Memory B cell (primary cell): ENCODE measurements around the gene HSPG2.
"Not testable (repeated sequence)": the region's sequence is repeated elsewhere in the genome, so short reads cannot be mapped to it uniquely, and the experiment has no call there.

Source experiments
- ATAC-seq: fragments of 150-1000 bp; cut with Tn5 transposase; 2 replicates; pipeline ENCODE4 v1.10.0; 2021; ENCODE audit warnings: low read depth, mild to moderate bottlenecking, moderate library complexity
- DNase-seq, 2 donors: peaks; one replicate each; pipeline ENCODE4 v3.0.0; 2022; ENCODE audit warnings: low spot score in 2 of 2
- H3K27ac Mint-ChIP-seq: one replicate; pipeline ENCODE4 v1.8.0; 2022; ENCODE audit warnings: mild to moderate bottlenecking, moderate library complexity, mixed read lengths
- H3K27me3 Mint-ChIP-seq: one replicate; pipeline ENCODE4 v1.8.0; 2022; ENCODE audit warnings: mixed read lengths
- H3K36me3 Mint-ChIP-seq: one replicate; pipeline ENCODE4 v1.8.0; 2022; ENCODE audit warnings: mild to moderate bottlenecking, mixed read lengths
- H3K4me1 Mint-ChIP-seq: one replicate; pipeline ENCODE4 v1.8.0; 2022; ENCODE audit warnings: mixed read lengths
- H3K4me3 Mint-ChIP-seq: one replicate; pipeline ENCODE4 v1.8.0; 2022; ENCODE audit warnings: mild to moderate bottlenecking, moderate library complexity, mixed read lengths
- H3K9me3 Mint-ChIP-seq: one replicate; pipeline ENCODE4 v1.8.0; 2022; ENCODE audit warnings: mixed read lengths

HSPG2 gene

DNA sequence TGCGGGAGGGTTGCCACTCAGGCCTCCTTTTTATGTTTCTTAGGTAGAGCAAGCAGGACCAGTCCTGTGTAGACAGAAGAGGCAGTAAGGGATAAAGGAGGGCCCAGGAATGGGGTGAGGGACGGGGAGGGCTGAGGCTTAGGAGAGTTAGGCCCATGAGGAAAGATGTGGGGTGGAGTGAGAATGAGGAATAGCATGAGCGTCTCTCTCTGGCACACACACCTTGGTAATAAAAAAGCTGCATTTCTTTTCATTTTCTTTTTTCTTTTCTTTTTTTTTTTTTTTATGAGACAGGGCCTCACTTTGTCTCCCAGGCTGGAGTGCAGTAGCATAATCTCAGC lies 7.6 kb upstream of the HSPG2 start:
- Mint-ChIP-seq H3K36me3 (no peaks in the 10 kb centered on the region), H3K4me3 (no peak overlapping the region), H3K27me3 (peaks cover 2% of the 10 kb centered on the region), H3K27ac (no peak overlapping the region), H3K4me1 (peaks cover 3% of the 10 kb centered on the region), H3K9me3 (no peaks in the 10 kb centered on the region)
- ATAC-seq, result no peak
- no peak for DNase-seq

DNA sequence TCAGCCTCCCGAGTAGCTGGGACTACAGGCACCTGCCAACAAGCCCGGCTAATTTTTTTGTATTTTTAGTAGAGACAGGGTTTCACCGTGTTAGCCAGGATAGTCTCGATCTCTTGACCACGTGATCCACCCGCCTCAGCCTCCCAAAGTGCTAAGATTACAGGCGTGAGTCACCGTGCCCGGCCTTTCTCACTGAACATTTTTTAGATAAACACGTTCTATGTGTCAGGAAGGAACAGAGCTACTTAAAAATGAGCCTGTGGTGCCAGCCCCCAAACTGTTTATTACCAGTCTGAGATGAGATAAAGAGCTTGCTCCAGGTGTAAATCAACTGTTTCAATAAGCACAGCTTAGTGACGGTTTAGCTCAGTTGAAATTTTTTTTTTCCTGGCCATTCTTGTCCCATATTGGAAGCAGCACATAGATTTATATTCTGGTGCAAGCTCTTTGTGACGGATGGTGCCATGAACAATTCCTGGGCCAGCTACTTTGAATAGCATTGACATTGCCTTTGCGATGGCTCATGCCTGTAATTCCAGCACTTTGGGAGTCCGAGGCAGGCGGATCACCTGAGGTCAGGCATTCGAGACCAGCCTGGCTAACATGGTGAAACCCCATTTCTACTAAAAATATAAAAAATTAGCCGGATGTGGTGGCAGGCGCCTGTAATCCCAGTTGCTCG lies 6.0 kb upstream of the HSPG2 start:
- not testable (repeated sequence) for ATAC-seq, H3K36me3 Mint-ChIP-seq, H3K4me1 Mint-ChIP-seq, H3K9me3 Mint-ChIP-seq, H3K4me3 Mint-ChIP-seq, H3K27me3 Mint-ChIP-seq, H3K27ac Mint-ChIP-seq, DNase-seq

DNA sequence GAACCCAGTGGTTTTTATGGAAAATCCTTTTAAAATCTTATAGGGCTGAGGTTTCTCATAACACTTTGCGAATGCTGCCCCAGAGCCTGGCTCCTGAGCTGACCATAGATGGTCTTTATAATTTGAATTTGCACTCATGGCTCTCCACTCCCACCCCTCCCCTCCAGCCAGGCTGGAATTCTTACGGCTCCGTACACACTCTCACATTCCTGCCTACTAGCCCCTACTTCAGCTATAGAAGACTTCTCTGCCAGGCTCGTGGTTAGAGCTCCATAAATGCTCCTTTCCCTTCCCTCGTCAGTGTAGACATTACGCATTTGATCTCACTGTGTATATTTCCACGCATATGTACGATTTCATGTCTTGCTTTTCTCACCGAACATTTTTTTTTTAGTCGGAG lies 5.4 kb upstream of the HSPG2 start:
- peaks cover 7% of the 10 kb centered on the region for H3K4me1 Mint-ChIP-seq
- no peak for DNase-seq

DNA sequence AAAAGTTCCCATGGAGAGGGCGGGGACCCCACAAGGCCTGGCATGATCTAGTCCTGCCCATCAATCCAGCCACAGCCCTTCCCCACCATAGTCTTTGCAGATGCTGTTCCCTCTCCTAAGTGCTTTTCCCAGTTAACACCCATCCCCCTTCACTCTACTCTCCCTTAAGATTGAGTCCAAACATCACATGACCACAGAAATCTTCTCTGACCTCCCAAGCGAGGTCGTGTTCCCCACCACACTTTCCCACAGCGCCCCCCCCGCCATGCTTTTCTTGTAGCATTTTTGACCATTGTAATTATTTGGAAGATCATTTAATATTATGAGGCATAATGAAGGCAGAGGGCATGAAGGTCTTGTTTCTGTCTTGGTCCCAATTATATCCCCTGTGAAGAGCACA lies 4.3 kb upstream of the HSPG2 start:
- no peak for ATAC-seq
- H3K36me3 Mint-ChIP-seq, result no peaks in the 10 kb centered on the region
- DNase-seq, result no peak
- no peak overlapping the region for H3K27ac Mint-ChIP-seq
- H3K4me1 Mint-ChIP-seq, result peaks cover 7% of the 10 kb centered on the region
- no peak overlapping the region for H3K4me3 Mint-ChIP-seq
- no peaks in the 10 kb centered on the region for H3K9me3 Mint-ChIP-seq
- H3K27me3 Mint-ChIP-seq, result peaks cover 7% of the 10 kb centered on the region

More for the DNA sequence above, 5.4 kb upstream of the HSPG2 start:
- H3K9me3 Mint-ChIP-seq, result no peaks in the 10 kb centered on the region
- H3K4me3 Mint-ChIP-seq, result no peak overlapping the region
- ATAC-seq, result no peak
- H3K27me3 Mint-ChIP-seq, result peaks cover 7% of the 10 kb centered on the region
- no peaks in the 10 kb centered on the region for H3K36me3 Mint-ChIP-seq
- H3K27ac Mint-ChIP-seq, result no peak overlapping the region

DNA sequence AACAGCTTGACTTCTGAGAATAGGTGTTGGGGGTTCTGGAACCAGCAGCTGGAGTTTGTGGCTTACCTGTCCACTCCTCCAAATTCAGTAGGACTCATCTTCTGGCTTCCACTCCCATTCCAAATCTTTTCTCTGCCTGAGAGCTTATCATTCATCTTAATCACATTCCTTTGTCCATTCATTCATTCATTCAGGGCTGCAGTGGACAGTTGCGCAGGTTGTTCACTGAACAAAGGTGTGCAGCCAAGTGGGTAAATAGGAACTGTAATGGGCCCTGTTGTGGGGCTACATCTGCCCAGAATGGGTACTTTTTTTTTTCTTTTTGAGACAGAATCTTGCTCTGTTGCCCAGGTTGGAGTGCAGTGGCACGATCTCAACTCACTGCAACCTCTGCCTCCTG lies 3.4 kb upstream of the HSPG2 start:
- H3K4me3 Mint-ChIP-seq, result no peak overlapping the region
- ATAC-seq (no peak), DNase-seq (no peak)
- no peaks in the 10 kb centered on the region for H3K9me3 Mint-ChIP-seq
- H3K27ac Mint-ChIP-seq, result no peak overlapping the region
- H3K27me3 Mint-ChIP-seq, result peaks cover 10% of the 10 kb centered on the region
- H3K36me3 Mint-ChIP-seq, result no peaks in the 10 kb centered on the region
- H3K4me1 Mint-ChIP-seq, result peaks cover 11% of the 10 kb centered on the region

DNA sequence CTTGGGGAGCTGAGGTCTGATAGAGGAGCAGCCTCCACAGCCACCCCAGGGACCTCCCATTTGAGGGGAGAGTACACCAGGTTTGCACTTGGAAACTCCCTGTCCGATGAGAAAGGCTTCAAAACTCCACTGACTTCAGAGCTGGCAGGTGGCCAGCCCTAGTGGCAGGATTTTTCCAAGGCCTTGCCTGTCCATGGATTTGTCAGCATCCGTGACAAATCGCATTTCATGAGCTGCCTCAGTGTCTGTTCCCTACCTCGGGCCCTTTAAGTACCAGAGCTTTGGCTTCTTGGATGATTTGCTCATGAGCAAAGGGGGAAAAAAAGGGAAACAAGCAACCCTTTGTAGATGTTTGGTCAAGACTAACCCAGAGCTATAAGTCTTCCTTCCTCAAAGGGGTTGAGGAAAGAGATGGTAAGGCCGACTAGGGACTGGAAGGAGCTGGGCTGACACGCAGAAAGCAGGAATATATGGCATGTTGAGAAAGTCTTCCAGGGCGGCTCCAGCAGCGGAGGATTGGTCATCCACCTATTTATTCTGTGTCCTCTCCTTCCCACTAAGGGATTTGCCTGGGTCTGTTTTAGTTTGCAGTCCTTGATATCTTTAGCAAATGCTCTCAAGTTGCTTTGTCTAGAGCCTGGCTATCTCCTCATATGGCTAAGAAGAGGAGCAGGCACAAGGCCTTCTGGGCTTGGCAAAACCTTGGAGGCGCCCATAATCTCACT lies 2.7 kb upstream of the HSPG2 start:
- ATAC-seq (no peak), DNase-seq (no peak)
- Mint-ChIP-seq H3K36me3 (no peaks in the 10 kb centered on the region), H3K4me3 (no peak overlapping the region), H3K9me3 (no peaks in the 10 kb centered on the region), H3K27me3 (peaks cover 13% of the 10 kb centered on the region), H3K27ac (no peak overlapping the region), H3K4me1 (peaks cover 12% of the 10 kb centered on the region)

DNA sequence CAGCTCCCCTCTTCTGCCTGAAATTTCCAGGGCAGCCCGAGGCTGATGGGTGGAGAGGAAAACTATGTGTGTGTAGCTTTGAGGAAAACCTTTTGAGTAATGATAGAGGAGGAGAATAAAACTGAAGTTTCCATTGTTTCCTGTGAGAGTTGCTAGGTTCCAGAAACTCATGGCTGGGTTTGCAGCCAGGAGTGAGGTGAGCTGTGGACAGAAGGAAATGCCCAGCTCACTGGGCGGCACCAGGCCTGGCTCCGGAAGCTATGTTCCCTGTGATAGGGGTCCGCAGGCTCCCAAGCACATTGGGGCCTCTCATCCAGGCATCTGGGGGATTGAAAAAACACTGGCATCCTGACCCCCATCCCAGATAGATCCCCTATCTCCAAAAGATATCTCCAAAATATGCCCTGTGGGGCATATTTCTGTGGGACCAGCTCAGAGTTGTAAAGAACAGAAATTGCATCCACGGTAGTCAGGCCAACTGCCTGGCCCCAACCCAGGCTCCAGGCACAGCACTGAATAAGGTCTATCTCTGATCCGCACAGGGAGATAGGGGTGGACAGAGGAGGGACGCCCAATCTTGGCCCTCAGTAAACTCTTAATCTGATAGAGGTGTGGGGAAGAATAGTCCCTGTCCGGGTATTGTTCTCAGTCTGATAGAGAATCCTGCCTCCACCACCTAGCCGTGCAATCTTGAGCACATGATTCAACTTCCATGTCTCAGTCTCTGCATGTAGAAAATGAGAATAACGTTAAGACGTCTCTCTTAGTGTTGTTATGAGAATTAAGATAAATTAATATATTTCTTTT lies 1.8 kb upstream of the HSPG2 start:
- Mint-ChIP-seq H3K36me3 (no peaks in the 10 kb centered on the region), H3K4me3 (peak overlapping the region; percentile 73), H3K9me3 (no peaks in the 10 kb centered on the region), H3K4me1 (peaks cover 12% of the 10 kb centered on the region), H3K27me3 (peaks cover 13% of the 10 kb centered on the region), H3K27ac (no peak overlapping the region)
- DNase-seq, result no peak
- ATAC-seq, result no peak

DNA sequence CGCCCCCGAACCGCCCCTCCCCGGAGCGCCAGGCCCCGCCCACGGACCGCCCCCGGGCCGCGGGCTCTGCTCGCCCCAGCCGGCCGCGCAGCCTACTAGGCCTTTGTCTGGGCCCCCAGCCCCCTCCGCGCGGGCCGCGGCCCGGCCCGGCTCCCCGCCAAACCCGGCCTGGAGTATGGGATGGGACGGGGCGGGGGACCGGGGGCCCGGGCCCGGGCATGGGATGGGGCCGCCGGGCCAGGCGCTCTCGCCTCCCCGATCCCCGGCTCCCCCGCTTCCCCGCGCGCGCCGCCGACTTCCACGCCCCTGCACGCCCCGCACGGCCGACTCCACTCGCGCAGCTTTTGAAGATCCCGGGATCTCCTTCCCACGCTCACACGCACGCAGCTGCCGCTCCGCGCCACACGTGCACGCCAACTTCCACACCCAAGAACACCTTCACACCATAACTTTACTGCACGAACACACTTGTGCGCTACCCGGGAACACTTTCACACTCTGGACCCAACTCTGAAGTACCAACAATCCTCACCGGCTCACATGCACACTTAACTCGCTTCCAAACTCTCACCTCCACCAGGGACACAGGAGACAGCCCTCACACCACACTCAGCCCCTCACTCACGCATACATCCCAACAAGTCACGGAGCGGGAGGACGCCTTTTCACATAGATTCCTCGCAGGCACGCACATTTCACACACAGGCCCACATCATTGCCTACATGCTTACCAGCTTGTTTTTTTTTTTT lies 437 bp upstream of the HSPG2 start:
- peak overlapping the region; percentile 5 for H3K27ac Mint-ChIP-seq
- peaks cover 13% of the 10 kb centered on the region for H3K27me3 Mint-ChIP-seq
- H3K4me1 Mint-ChIP-seq, result peaks cover 12% of the 10 kb centered on the region
- DNase-seq, result peak; percentile 61 to 68
- peak overlapping the region; percentile 88 for H3K4me3 Mint-ChIP-seq
- no peaks in the 10 kb centered on the region for H3K36me3 Mint-ChIP-seq
- H3K9me3 Mint-ChIP-seq, result no peaks in the 10 kb centered on the region
- ATAC-seq, result peak; percentile 91

DNA sequence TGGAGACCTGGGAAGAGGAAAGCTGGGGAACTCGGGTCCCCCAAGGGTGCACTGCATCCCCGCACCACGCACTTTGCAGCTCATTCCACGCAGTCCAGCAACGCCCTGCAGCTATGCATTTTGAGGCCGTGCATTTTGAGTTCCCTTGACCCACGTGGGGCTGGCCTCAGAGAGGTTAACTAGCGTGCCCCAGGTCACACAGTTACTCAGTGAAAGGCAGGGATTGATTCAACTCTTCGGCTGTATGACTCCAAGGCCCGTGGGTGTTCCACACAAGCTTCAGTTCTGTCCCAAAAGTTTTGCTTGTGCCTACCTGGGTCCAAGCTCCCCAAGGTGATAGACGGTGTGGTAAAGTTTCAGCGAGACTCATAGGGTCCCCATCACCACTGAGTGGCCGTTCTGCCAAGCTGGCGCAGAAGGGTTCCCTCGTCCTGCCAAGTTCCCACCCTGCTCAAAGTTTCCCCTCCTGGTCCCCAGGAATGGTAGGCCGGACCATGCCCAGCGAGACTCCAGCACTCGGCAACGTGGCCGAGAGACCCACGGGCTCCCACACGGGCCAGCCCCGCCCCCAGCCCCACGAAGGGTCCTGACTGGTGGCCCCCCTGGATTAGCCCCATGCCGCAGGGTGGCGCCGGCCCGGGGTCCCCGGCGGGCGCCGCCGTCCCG lies 611 bp downstream of the HSPG2 start:
- no peaks in the 10 kb centered on the region for H3K9me3 Mint-ChIP-seq
- no peaks in the 10 kb centered on the region for H3K36me3 Mint-ChIP-seq
- peaks cover 12% of the 10 kb centered on the region for H3K4me1 Mint-ChIP-seq
- H3K27ac Mint-ChIP-seq, result no peak overlapping the region
- peak in 1 of 2 donors; percentile 35 for DNase-seq
- H3K27me3 Mint-ChIP-seq, result peaks cover 15% of the 10 kb centered on the region
- peak overlapping the region; percentile 54 for H3K4me3 Mint-ChIP-seq
- ATAC-seq, result peak; percentile 14

DNA sequence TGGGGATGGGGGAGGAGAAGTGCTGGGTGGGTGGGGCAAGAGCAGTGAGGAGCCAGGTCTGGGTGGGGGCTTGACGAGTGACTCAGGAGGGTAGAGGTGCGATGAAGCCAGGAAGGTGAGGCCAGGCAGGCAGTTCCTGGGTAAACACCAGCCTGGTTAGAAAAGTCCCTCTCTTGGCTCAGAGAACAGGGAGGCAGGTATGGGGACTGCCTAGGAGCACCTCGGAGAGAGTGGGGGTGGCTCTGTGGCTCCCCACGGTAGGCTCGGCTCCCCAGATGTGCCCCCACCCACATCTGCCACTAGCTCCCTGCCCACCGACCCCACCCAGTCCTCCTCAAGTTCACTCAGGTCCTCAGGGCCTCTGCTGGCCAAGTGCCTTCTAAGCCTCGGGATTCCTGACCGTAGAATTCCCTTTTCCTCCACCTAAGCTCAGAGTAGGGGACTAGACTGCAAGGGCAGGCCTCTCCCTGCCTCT lies 1.2 kb downstream of the HSPG2 start:
- H3K4me1 Mint-ChIP-seq, result peaks cover 9% of the 10 kb centered on the region
- no peaks in the 10 kb centered on the region for H3K9me3 Mint-ChIP-seq
- peak overlapping the region; percentile 54 for H3K4me3 Mint-ChIP-seq
- no peak overlapping the region for H3K27ac Mint-ChIP-seq
- no peak for DNase-seq
- H3K36me3 Mint-ChIP-seq, result no peaks in the 10 kb centered on the region
- peaks cover 14% of the 10 kb centered on the region for H3K27me3 Mint-ChIP-seq
- no peak for ATAC-seq

DNA sequence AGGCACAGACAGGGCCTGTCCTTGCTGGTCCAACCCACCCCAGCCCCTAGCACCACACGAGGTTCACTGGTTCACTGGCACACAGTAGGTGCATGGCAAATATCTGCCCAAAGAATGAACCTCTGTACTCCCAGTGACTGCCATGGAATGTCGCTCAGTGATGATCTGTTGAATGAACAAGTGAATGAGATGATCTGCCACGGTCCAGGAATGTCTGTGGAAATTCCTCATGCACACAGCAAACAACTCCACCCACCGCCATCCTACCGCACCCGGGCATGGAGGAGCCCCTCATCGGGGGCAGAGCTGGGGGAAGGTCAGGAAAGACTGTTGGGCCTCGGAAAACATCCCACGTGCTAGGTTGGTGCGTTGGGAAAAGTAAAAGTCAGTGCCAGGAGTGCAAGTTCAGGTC lies 1.7 kb downstream of the HSPG2 start:
- peaks cover 14% of the 10 kb centered on the region for H3K27me3 Mint-ChIP-seq
- peaks cover 9% of the 10 kb centered on the region for H3K4me1 Mint-ChIP-seq
- H3K9me3 Mint-ChIP-seq, result no peaks in the 10 kb centered on the region
- H3K4me3 Mint-ChIP-seq, result peak overlapping the region; percentile 54
- no peak overlapping the region for H3K27ac Mint-ChIP-seq
- ATAC-seq (no peak), DNase-seq (no peak)
- no peaks in the 10 kb centered on the region for H3K36me3 Mint-ChIP-seq

DNA sequence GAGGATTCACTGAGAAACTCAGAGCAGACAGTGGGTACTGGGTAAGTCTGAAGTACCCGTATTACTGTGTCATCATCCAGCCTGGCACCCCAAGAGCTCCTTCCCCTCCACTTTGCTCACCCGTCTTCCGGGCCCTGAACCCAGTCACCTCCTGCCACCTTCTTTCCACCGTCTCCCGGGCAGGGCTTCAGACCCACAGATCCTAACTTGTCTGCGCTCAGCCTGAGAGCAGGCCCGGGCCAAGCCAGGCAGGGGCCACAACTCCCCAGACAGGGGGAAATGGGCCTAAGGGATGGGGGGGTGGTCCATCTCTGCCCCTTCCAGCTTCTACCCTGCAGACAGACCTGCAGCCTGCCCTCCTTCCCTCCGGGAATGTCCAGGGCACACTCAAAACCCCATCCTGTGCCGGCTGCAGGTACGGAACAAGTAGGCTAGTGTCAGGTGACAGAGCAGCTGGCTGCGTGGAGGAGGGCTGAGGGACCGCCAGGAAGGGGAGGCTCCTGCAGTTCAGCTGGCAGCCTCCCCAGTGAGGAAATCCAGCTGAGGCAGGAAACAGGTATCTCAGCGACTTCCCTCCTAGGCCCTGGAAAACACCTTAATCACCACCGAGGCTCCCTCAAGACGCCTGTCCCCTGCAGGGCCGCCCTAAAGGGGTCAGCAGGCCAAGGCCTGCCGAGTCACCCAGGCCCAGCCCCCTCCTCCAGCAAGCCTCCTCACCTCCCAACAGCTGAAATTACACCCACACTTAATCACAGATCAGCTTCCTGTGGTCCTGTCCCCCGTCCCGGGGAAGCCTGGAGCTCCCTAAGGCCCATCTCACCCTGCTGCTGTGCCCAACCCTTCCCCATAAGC lies 3.5 kb downstream of the HSPG2 start:
- H3K36me3 Mint-ChIP-seq, result no peaks in the 10 kb centered on the region
- H3K4me1 Mint-ChIP-seq, result peaks cover 9% of the 10 kb centered on the region
- H3K9me3 Mint-ChIP-seq, result no peaks in the 10 kb centered on the region
- H3K27me3 Mint-ChIP-seq, result peaks cover 15% of the 10 kb centered on the region
- H3K27ac Mint-ChIP-seq, result no peak overlapping the region
- no peak for DNase-seq
- H3K4me3 Mint-ChIP-seq, result no peak overlapping the region
- ATAC-seq, result no peak

DNA sequence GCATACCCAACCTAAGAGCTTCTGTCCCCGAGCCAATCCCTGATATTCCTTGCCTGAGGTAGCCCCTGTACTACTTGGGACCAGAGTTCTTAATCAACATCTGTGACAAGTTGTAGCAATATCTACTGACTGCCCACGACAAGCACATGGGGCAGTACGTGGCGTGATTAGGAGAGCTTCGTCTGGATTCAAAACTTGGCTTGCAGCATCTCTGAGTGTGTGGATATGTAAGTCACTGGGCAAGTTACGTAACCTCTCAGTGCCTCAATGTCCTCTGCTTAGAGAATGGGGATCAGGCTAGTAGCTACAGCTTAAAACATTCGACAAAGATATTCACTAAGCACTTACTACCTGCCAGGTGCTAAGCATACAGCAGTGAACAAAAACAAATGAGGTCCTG lies 5.0 kb downstream of the HSPG2 start:
- Mint-ChIP-seq H3K27ac (no peak overlapping the region), H3K27me3 (peaks cover 10% of the 10 kb centered on the region), H3K9me3 (no peaks in the 10 kb centered on the region), H3K36me3 (no peaks in the 10 kb centered on the region), H3K4me1 (peaks cover 5% of the 10 kb centered on the region), H3K4me3 (no peak overlapping the region)
- DNase-seq (no peak), ATAC-seq (no peak)
